22Rv1 (cell line): Measurements from ENCODE around the gene NKD1.

Experiments used
- H3K27ac ChIP-seq: fragments of 450-650 bp; 2 replicates; pipeline ENCODE4 v1.5.1; 2017
- ZFX ChIP-seq: fragments of 450-650 bp; IDR thresholded peaks from 2 replicates; pipeline ENCODE4 v1.6.1; 2017; ENCODE audit warnings: antibody characterized with exemption, borderline replicate concordance
- TF ChIP-seq, protein P1 (sequence below): fragments of 450-650 bp; IDR thresholded peaks from 2 replicates; pipeline ENCODE4 v1.5.1; 2017; ENCODE audit warnings: mild to moderate bottlenecking

The NKD1 gene

GRCh38 chr16:50697881-50698767, 149.9 kb downstream of the NKD1 start:
- TF ChIP-seq, protein P1, sequence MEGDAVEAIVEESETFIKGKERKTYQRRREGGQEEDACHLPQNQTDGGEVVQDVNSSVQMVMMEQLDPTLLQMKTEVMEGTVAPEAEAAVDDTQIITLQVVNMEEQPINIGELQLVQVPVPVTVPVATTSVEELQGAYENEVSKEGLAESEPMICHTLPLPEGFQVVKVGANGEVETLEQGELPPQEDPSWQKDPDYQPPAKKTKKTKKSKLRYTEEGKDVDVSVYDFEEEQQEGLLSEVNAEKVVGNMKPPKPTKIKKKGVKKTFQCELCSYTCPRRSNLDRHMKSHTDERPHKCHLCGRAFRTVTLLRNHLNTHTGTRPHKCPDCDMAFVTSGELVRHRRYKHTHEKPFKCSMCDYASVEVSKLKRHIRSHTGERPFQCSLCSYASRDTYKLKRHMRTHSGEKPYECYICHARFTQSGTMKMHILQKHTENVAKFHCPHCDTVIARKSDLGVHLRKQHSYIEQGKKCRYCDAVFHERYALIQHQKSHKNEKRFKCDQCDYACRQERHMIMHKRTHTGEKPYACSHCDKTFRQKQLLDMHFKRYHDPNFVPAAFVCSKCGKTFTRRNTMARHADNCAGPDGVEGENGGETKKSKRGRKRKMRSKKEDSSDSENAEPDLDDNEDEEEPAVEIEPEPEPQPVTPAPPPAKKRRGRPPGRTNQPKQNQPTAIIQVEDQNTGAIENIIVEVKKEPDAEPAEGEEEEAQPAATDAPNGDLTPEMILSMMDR, result no peak
- TF ChIP-seq ZFX, result no peak
- no peak overlapping the region for H3K27ac ChIP-seq
